BE2C (cell line): ENCODE results near the gene EIF4B. TPM values are rescaled to one million over a fixed set of nuclear protein-coding genes. Genes with fewer than 3 reads are reported as not detected.
A peak's percentile ranks its signal among the peaks of the same experiment; 100 is the strongest.

Experiments
- DNase-seq: peaks from one replicate; pipeline ENCODE4 v3.0.0-alpha.2; 2020
- H3K27me3 ChIP-seq: fragments of 250-450 bp; sonication (Bioruptor Pico); 2 replicates; pipeline ENCODE4 v1.5.1; 2020; ENCODE audit warnings: mild to moderate bottlenecking
- H3K36me3 ChIP-seq: fragments of 250-450 bp; sonication (Bioruptor Pico); 2 replicates; pipeline ENCODE4 v1.5.1; 2020; ENCODE audit warnings: mild to moderate bottlenecking
- H3K4me1 ChIP-seq: fragments of 250-450 bp; sonication (Bioruptor Pico); 2 replicates; pipeline ENCODE4 v1.5.1; 2020
- H3K4me3 ChIP-seq: 2 replicates; pipeline ENCODE4 v1.5.1; 2011; ENCODE audit warnings: low read depth, low read length
- H3K9me3 ChIP-seq: fragments of 250-450 bp; sonication (Bioruptor Pico); 2 replicates; pipeline ENCODE4 v1.5.1; 2020
- polyA plus RNA-seq: library from polyadenylated mRNA; unstranded; fragments of >200 nt; gene quantifications from one replicate; pipeline ENCODE4 v1.2.1, GENCODE V29; 2012; ENCODE audit warnings: low read depth, missing spikeins; ENCODE audit not compliant: insufficient read length, insufficient read depth
- TF ChIP-seq, protein P1 (sequence below): IDR thresholded peaks from 2 replicates; pipeline ENCODE4 v1.5.1; 2012; ENCODE audit warnings: mild to moderate bottlenecking, low read depth, low read length

Gene EIF4B, protein sequence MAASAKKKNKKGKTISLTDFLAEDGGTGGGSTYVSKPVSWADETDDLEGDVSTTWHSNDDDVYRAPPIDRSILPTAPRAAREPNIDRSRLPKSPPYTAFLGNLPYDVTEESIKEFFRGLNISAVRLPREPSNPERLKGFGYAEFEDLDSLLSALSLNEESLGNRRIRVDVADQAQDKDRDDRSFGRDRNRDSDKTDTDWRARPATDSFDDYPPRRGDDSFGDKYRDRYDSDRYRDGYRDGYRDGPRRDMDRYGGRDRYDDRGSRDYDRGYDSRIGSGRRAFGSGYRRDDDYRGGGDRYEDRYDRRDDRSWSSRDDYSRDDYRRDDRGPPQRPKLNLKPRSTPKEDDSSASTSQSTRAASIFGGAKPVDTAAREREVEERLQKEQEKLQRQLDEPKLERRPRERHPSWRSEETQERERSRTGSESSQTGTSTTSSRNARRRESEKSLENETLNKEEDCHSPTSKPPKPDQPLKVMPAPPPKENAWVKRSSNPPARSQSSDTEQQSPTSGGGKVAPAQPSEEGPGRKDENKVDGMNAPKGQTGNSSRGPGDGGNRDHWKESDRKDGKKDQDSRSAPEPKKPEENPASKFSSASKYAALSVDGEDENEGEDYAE
- 173 TPM for polyA plus RNA-seq

DNA sequence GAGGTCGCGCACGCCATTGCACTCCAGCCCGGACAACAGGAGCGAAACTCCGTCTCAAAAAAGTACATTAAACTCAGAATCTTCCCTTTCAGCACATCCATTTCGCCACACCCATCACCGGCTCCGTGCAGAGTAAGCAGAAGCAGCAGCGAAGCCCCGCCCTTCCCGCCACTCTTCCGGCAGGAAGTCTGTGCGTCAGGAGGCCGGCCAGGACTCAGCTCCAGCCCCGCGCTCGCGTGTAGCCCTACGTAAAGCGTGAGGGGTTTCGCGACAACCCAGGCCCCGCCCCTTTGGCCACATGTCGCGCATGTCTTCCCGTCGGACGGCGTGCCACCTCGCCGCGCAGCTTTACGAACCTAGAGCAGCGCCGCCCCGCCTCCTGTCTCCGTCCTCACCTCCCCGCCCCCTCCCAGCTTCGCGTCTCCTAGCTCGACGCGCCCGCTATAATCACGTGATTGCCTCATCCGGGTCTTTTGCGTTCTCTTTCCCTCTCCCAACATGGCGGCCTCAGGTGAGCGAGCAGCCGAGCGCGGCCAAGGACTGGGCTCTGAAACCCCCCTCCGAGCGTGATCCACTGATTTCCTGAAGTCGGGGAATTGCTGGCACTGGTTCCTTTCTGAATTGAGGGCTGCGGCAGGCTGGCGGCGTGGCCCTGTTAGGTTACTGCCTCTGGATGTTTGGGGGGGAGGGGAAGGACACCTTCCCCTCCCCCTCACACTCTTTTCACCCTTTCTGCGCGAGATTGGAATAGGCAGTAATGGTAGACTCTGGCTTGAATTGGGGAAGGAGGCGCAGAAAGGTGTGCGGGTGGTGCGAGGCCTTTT, at the start of gene EIF4B:
TSS of gene EIF4B (plus strand) at position 471 of the 824 bp plus-strand sequence. CDS start at position 499, 28 bp downstream.
- TF ChIP-seq, protein P1, sequence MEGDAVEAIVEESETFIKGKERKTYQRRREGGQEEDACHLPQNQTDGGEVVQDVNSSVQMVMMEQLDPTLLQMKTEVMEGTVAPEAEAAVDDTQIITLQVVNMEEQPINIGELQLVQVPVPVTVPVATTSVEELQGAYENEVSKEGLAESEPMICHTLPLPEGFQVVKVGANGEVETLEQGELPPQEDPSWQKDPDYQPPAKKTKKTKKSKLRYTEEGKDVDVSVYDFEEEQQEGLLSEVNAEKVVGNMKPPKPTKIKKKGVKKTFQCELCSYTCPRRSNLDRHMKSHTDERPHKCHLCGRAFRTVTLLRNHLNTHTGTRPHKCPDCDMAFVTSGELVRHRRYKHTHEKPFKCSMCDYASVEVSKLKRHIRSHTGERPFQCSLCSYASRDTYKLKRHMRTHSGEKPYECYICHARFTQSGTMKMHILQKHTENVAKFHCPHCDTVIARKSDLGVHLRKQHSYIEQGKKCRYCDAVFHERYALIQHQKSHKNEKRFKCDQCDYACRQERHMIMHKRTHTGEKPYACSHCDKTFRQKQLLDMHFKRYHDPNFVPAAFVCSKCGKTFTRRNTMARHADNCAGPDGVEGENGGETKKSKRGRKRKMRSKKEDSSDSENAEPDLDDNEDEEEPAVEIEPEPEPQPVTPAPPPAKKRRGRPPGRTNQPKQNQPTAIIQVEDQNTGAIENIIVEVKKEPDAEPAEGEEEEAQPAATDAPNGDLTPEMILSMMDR: no peak
- peak; percentile 100 for DNase-seq

DNA sequence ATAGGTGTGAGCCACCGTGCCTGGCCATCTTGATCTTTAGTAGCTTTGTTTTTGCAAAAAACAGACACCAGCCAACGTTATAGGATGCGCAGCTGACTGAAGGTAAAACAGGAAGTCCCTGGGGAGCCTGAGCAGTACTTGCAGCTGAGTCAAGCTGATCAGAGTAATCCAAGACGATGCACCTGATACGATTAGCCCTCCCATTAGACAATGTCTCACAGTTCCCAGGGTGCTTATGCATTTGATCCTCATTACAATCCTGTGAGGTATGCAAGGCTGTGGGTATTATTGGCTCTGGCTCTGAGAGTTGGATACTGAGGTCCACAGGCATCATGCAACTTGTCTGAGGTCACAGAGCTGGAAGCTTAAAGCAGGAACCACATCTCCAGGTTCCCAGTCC, 49.3 kb upstream of the EIF4B start:
- Histone ChIP-seq H3K36me3 (no peaks in the 10 kb centered on the region), H3K4me3 (no peak overlapping the region), H3K4me1 (no peaks in the 10 kb centered on the region), H3K27me3 (no peaks in the 10 kb centered on the region), H3K9me3 (no peaks in the 10 kb centered on the region)
- no peak for DNase-seq
- TF ChIP-seq, protein P1: no peak

More for the DNA sequence above, at the start of gene EIF4B:
- Histone ChIP-seq H3K36me3 (peaks cover 35% of the 10 kb centered on the region), H3K4me3 (peak within 1 kb of the TSS; percentile 100), H3K4me1 (no peaks in the 10 kb centered on the region; the same call in 1 of the 2 replicates), H3K27me3 (no peaks in the 10 kb centered on the region), H3K9me3 (no peaks in the 10 kb centered on the region)

DNA sequence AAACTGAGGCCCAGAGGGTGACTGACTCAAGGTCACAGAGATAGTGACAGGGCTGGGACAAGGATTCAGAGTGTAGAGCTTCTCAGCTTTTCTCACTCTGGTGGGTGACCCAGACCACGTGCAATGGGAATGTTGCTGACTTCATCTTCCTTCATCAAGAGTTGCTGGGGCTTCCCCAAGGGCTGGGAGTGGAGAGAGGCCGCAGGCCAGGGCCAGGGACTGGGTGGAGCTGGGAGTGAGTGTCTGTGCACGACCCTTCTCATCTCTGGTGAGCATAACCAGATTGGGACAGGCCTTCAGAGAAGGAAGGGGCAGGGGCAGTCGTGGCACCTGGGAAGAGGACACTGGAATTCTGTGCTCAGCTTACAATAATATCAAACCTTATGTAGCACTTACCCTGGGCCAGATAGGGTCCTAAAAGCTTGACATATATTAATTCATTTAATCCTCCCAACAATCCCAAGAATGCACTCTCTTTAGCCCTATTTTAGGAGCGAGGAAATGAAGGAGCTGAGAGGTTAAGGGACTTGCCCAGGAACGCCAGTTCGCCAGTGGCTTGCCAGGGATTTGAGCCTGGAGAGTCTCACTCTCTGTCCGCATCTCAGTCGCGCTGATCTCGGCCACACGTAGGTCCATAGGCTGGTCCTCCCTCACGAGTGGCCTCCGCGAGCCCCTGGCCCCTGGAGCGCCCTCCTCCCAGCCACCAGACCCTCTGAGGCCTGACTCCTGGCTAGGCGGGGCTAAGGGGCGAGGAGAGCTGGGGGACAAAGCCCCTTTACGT, 41.5 kb upstream of the EIF4B start:
- no peaks in the 10 kb centered on the region; the same call in 1 of the 2 replicates for H3K27me3 ChIP-seq
- H3K9me3 ChIP-seq: no peaks in the 10 kb centered on the region
- TF ChIP-seq, protein P1: no peak
- DNase-seq: no peak
- H3K36me3 ChIP-seq: no peaks in the 10 kb centered on the region
- H3K4me3 ChIP-seq: no peak overlapping the region
- no peaks in the 10 kb centered on the region for H3K4me1 ChIP-seq

DNA sequence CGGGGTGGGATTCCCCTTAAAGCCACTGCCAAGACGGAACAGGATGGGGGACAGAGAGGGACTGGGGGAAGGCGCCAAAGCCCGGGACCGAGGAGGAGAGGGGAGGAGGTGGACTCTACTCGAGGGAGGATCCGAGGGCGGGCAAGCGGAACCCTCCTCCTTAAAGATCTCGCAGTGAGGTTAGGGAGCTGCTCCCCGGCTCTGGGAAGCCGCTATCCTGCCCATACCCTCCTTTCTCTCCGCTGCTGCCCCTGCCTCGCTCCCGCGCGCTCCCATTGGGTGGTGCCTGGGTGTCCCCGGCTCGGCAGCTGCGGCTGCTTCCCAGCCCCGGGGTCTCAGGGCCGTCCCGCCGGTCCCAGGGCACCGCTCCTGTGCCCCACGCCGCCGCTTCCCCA, 40.9 kb upstream of the EIF4B start:
- Histone ChIP-seq H3K9me3 (no peaks in the 10 kb centered on the region), H3K27me3 (no peaks in the 10 kb centered on the region; the same call in 1 of the 2 replicates), H3K4me1 (no peaks in the 10 kb centered on the region), H3K36me3 (no peaks in the 10 kb centered on the region), H3K4me3 (no peak overlapping the region)
- TF ChIP-seq, protein P1: no peak
- no peak for DNase-seq

DNA sequence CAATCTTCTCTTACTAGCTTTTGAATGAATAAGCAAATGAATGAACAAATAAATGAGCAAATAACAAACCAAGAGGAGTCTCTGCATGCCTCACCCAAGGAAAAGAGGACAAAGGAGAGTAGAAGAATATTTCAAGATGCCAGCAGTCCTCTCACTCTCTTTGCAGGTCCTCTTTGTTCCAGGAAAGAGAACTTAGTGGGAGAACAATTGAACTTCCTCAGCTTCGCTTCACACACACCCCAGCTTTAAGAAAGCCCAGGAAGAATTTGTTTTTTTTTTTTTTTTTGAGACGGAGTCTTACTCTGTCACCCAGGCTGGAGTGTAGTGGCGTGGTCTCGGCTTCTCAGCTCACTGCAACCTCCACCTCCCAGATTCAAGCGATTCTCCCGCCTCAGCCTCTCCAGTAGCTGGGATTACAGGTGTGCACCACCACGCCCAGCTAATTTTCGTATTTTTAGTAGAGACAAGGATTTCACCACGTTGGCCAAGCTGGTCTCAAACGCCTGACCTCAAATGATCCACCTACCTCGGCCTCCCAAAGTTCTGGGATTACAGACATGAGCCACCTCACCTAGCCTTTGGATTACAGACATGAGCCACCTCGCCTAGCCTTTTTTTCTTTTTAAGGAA, 37.0 kb upstream of the EIF4B start:
- H3K36me3 ChIP-seq: no peaks in the 10 kb centered on the region
- DNase-seq: no peak
- no peaks in the 10 kb centered on the region for H3K9me3 ChIP-seq
- TF ChIP-seq, protein P1: no peak
- H3K27me3 ChIP-seq: no peaks in the 10 kb centered on the region
- H3K4me3 ChIP-seq: no peak overlapping the region
- H3K4me1 ChIP-seq: no peaks in the 10 kb centered on the region
